HG02610 (cell line): ENCODE measurements around the gene AP1AR.
A peak's percentile ranks its signal among the peaks of the same experiment; 100 is the strongest.
"Not testable (repeated sequence)": the region's sequence is repeated elsewhere in the genome, so short reads cannot be mapped to it uniquely, and the experiment has no call there.

Source experiments
- ATAC-seq: cut with Tn5 transposase; IDR thresholded peaks from one replicate; pipeline ENCODE4 v1.9.1; 2021; ENCODE audit warnings: mild to moderate bottlenecking, moderate library complexity; ENCODE audit not compliant: unreplicated experiment

Gene AP1AR

GRCh38 chr4:112309263-112309791, 77.7 kb downstream of the AP1AR start:
- not testable (repeated sequence) for ATAC-seq

- no peak for ATAC-seq
Measured at GRCh38 chr4:112311516-112311915, 79.9 kb downstream of the AP1AR start.

DNA sequence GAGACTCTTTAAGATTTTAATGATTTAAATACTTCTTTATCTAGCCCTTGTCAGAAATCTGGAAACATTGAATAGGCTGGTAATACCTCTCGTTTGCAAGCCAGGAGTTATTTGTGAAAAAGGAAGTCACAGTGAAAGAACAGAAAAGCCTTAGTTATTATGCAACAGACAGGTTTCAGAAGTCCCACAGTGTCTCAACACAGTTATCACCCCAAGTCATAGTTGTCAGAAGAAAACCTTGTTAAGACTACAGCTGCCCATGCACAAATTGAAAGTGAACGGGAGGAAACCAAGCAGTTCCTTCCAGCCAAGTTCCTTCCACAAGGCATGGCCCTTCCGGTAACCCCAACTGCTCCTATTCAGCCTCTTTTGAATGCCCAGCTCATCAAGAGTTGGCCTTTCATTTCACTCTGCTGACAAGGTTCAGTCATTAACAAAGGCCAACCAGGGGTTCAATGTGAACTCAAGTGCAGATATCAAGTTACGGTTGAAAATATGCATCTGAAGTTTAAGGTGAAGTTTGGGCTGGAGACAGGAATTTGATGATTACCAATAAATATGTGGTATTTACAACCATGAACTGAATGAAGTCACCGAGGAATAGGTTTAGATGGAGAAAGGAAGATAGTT, 81.1 kb downstream of the AP1AR start:
- ATAC-seq: peak; percentile 98

DNA sequence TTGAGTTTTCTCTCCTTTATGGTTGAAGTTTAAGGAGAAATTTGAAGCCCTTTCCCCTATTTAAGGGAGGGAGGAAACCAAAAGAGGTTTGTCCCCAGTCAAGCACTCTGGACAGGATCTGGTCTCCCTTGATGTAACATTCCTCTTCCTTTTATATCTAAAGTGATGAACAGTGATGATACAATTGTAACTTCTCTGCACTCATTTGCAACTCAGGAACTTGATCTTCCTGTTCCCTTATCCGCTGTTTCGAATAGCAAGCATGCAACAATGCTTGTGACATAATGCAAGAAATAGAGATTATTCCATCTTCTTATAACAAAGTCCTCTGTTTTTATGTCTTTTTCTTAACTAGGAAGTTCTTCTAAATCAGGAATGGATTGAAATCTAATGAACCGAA, 83.9 kb downstream of the AP1AR start:
- no peak for ATAC-seq

- no peak for ATAC-seq
Measured at GRCh38 chr4:112316360-112316759, 84.8 kb downstream of the AP1AR start.

- peak; percentile 98 for ATAC-seq
Measured at GRCh38 chr4:112318239-112319142, 86.9 kb downstream of the AP1AR start.
